HG02870 (cell line): ENCODE data around the gene CHRNE.
"Not testable (repeated sequence)": the region's sequence is repeated elsewhere in the genome, so short reads cannot be mapped to it uniquely, and the experiment has no call there.

Experiments
- ATAC-seq: cut with Tn5 transposase; IDR thresholded peaks from one replicate; pipeline ENCODE4 v1.9.1; 2021; ENCODE audit warnings: mild to moderate bottlenecking, moderate library complexity; ENCODE audit not compliant: unreplicated experiment

The CHRNE gene

DNA sequence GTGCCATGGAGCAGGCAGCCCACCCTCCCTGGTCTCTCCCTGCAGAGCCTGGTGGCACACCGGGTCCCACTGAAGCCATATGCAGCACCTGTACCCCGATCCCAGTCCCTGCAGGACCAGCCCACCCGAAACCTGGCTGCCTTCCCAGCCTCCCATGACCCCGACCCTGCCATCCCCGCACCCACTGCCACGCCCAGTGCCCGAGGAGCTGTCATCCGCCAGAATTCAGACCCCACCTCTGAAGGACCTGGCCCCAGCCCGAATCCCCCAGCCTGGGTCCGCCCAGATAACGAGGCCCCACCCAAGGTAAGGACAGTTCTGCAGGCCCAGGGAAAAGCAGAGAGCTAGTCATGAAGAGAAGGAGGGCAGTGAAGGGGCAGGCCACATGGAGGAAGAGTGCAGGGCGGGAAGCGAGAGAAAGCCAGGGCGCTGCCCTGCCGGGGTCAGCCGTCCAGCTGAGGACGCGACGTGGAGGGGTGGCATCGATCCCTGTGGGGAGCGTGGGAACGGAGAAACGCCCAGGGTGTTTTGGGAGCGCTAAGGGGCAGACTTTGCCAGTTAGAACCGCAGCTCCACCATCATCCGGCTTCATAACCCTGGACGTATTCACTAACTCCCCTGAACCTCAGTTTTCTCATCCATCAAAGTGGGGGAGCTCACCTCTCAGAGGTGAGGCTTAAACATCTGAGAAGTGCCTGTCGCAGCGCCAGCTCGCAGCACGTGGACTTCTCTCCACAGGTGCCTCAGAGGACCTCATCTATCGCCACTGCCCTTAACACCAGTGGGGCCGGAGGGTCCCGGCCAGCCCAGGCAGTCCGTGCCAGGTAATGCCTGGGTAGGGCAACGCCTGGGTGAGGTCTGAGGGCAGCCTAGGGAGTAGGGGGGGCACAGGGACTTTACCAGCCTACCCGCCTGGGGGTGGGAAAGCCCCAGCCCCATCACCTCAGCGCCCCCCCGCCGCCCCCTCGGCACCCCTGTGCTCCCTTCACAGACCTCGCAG is 11.2 kb downstream of the CHRNE start:
- no peak for ATAC-seq

DNA sequence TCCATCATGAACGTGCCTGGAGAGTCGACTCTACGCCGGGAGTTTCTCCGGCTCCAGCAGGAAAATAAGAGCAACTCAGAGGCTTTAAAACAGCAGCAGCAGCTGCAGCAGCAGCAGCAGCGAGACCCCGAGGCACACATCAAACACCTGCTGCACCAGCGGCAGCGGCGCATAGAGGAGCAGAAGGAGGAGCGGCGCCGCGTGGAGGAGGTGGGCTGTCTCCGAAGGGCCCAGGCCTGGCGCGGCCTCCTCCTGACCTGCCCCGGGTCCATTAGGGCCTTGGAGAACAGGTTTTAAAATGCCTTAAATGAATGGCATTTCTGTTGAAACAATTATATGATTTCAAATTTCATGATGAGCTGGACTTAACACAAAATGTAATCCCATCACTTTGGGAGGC is 15.3 kb downstream of the CHRNE start:
- no peak for ATAC-seq

DNA sequence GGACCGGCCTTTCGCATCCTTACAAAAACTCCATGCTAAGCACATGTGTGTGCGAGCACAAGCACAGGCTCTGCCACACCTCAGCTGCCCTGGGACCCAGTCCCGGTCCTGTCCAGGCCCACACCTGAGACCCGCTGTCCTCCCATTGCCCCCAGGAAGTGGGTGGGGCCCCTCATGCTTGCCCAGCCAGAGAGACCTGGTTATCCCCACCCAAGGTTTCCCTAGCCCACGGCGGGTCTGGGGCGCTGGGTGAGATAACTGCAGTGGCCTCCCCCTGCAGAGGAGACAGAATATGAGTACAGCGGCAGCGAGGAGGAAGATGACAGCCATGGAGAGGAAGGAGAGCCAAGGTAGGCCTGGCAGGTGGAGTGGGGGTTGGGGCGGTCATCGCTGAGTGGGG is 16.1 kb downstream of the CHRNE start:
- ATAC-seq = no peak

DNA sequence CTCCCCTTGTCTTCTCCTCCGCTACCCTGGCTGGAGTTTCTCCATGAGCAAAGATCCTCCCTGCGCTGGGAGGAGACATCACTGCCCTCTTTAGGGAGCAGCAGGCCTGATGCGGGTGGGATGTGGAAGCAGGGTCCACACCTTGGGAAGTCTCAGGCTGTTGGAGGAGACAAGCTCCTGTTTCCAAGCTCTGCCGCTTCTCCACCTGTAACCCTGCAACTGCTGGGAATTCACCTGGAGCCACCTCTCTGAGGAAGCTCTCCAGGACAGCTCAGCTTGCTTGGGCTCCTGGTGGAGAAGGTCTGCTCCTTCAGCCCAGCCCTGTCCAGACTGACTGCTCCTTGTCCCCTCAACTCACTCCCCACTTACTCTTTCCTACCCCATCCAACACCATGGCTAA is 18.4 kb downstream of the CHRNE start:
- no peak for ATAC-seq

DNA sequence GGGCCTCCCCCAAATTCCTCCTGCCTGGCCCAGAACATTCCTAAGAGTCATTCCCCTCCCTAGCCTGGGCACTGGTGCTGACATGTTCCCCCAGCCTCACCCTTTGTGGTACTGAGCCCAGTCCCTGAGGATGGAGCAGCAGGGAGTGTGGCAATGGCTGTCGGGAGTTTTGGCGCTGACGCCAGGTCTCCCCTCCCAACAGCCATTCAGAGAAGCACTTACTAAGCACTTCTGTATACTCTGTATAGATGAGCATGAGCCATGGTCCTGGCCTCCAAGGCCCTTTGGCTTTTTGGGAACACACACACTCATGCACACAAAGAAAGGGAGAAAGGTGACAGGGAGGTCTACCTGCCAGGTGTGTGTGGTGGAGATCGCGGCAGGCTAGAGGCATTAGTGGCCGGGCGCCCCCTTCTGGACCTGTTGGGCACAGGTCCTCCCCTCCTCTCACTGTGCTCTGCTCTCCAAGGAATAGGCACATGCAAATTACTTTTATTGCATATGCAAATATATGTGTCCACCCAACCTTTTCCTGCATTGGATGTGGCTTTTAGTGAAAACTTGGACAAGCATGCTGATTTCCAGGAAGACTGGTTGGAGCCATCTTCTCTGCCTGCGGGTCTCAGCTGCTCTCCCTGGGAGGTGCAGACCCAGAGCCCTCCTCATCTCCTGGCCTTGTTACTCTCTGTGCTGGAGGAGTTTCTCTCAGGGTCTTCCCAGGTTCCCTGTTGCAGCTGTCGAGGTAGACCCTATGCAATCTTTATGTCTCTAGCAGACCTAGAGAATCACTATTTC is 20.9 kb downstream of the CHRNE start:
- no peak for ATAC-seq

DNA sequence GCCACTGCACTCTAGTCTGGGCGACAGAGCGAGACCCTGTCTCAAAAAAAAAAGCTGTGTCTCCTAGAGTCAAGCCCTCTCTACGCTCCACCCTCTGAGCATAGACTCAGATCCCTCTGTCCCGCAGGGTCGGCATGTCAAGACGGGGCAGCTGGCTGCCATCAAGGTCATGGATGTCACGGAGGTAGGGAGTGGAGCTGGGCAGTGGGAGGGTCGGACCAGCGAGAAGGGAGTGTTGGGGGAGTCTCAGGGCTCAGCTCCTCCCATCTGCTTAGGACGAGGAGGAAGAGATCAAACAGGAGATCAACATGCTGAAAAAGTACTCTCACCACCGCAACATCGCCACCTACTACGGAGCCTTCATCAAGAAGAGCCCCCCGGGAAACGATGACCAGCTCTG is 22.0 kb downstream of the CHRNE start:
- ATAC-seq = no peak

DNA sequence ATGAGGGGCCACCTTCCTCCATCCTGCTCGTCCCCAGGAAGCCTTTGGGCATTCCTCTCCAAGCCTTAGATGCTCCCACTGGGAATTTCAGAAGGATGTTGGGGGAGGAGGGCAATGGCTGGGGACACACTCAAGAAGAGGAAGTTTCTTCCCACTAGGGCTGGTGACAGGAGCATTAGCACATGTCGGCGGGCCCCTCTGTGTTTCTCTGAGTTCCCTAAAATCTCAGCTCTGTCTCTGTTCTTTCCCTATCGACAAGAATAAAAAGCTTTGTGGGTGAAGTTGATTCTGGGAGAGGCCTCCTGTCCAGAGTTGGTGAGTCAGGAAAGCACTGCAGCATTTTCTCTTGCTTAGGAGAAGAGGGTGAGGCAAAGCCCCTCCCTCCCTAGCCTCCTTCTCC is 23.3 kb downstream of the CHRNE start:
- no peak for ATAC-seq

DNA sequence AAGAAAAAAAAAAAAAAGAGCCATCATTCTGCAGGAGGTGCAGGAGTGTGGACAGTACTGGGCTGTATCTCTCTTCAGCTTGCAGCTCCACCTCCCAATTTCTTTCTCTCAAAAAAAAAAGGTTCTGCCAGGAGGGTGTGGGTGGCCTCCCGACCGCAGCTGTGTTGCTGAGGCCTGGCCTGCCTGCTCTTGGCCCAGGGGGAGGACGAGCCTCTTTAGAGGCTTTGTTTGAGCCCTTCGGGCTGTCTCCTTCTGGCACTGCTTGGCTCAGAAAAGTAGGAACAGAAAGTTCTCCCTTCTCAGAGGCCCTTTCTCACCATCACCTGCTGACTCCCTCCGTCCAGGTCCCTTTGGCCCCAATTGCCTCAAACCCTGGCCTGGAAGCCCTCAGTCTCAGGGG is 25.8 kb downstream of the CHRNE start:
- ATAC-seq = no peak

DNA sequence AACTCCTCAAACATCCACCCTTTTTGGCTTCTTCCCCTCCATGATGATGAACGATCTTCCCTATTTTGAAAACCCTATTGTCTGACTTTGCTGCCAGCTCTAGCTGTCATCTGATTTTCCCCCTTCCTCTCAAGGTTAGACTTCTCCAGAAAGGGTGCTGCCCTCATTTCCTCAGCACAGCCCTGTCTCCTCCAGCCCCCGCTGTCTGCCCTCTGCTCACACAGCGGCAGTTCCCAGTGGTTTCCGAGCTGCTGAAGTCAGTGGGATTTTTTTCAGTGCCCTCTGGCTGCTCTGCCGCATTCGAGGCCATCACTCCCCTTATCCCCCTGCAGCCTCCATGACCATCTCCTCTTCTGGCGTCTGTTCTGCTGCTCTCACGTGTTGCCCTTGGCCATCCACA is 30.1 kb downstream of the CHRNE start:
- no peak for ATAC-seq

DNA sequence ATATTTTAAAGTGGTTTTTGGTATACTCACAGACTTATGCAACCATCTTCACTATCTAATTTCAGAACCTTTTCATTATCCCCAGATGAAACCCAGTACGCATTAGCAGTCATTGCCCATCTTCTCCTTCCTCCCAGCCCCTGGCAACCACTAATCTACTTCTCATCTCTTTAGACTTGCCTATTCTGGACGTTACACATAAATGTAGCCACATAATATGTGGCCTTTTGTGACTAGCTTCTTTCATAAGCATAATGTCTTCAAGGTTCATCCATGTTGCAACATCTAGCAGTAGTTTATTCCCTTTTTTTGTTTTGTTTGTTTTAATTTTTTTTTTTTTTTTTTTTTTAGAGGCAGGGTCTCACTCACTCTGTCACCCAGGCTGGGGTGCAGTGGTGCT is 32.0 kb downstream of the CHRNE start:
- ATAC-seq = no peak

DNA sequence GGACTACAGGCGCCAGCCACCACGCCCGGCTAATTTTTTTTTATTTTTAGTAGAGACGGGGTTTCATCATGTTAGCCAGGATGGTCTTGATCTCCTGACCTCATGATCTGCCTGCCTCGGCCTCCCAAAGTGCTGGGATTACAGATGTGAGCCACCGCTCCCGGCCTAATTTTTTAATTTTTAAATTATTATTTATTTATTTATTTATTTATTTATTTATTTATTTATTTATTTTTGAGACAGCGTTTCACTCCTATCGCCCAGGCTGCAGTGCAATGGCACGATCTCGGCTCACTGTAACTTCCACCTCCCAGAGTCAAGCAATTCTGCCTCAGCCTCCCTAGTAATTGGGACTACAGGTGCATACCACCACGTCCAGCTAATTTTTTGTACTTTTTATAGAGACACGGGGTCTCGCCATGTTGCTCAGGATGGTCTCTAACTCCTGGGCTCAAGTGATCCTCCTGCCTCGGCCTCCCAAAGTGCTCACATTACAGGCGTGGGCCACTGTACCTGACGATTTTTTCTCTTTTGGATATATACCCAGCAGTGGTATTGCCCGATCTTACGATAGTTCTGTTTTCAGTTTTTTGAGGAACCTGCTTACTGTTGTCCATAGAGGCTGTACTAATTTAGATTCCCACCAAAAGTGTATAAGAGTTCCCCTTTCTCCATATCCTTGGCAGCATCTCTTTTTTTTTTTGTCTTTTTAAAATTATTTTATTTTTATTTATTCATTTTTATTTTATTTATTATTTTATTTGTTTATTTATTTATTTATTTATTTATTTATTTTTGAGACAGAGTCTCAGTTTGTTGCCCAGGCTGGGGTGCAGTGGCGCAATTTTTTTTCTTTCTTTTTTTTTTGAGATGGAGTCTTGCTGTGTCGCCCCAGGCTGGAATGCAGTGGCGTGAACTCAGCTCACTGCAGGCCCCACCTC is 33.6 kb downstream of the CHRNE start:
- ATAC-seq = not testable (repeated sequence)

DNA sequence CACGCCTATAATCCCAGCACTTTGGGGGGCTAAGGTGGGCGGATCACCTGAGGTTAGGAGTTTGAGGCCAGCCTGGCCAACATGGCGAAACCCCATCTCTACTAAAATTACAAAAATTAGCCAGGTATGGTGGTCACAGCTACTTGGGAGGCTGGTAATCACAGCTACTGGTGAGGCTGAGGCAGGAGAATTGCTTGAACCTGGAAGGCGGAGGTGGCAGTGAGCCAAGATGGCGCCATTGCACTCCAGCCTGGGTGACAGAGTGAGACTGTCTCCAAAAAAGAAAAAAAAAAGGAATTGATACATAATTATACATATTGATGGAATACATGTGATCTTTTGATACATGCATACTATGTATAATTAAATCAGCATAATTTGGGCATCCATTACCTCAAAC is 35.4 kb downstream of the CHRNE start:
- not testable (repeated sequence) for ATAC-seq

DNA sequence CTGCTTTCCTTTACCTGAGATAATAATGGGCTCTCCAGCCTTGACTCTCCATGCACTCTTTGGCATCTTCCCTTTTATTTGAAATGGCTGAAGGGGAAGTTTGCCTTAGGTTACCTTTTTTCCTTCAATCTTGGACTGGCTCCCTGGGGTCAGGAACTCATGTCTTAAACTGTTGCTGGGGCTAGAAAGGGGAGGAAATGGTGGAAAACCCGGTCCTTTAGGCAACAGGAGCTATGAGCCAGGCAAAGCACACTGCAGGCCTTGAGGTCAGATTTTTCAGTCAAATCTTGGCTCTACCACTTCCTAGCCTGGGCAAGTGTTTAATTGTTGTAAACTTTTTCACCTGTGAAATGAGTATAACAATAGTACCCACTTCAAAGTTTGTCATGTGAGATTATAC is 39.6 kb downstream of the CHRNE start:
- ATAC-seq = no peak

DNA sequence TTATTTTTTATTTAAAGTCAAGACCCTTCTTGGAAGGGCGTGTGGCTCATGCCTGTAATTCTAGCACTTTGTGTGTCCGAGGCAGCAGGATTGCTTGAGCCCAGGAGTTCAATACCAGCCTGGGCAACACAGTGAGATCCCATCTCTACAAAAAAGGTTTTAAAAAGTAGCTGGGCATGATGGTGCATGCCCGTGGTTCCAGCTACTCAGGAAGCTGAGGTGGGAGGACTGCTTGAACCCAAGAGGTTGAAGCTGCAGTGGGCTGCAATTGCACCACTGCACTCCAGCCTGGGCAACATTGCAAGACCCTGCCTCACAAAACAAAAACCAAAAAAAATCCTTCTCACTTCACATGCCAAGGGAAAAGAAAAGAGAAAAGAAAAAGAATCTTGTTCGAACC is 40.2 kb downstream of the CHRNE start:
- no peak for ATAC-seq

DNA sequence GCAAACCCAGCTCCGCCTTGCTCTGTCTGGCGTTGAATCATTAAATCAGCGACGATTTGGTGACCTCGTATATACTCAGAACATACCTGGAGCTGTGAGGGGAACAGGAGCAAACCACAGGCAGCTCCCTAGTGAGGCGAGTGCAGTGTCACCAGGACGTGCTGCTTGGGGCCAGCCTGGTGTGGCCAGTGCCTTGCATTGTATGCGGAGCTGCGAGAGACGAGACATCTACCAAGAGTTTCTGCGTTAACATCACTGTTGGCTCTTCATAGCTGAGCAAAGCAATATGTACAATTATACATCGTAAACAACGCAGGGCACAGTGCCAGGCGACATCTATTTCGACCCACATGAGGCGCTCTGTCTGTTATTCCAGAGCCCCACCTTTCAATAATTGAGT is 41.8 kb downstream of the CHRNE start:
- no peak for ATAC-seq

DNA sequence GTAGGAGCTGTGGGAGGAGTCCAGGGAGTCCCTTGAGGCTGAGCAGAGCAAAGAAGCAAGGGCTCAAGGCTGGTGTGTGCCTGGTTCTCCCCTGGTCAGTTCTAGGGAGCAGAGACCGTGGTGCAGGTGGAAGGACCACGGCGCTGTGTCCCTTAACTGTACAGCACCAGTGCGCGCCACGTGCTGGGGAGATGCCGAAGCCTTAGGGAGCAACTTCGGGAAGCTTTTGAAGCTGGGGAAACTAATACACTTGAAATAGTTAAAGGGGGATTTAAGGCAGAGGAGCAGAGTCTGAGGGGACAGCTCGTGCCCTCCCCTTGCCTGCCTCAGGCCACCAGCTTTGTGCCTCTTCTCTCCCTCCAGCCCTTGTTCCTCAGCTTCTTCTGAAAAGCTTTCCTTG is 42.2 kb downstream of the CHRNE start:
- ATAC-seq = no peak

DNA sequence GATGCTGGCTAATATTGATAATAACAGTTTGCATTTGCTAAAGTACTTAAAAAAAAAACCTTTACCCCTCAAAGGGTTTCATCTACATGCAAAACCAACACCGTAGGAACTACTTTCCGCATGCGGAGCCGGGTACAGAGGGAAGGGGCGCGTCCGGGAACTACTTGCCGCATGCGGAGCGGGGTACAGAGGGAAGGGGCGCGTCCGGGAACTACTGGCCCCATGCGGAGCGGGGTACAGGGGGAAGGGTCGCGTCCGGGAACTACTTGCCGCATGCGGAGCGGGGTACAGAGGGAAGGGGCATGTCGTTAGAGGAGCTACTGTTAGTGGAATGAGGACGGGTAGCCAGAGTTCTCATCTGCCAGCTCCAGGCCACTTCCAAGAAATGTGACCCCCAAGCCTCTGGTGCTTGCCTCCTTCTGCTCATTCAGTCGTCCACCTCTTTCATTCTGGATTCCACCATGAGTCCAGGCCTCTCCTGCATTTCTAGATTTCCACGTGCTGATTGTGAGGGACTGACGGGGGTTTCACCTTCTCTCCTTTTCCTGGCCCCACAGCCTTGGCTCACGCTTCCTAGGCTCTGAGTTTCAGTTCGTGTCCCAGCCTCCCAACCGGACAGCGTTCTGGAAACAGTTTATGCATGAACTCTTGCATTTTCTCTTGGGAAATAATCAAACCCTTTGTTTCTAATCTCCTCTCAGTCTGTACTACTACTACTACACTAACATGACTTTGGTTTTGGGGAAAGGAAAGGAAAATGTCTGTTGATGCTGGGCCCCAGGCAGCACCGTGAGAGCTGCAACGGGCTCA is 42.9 kb downstream of the CHRNE start:
- no peak for ATAC-seq

DNA sequence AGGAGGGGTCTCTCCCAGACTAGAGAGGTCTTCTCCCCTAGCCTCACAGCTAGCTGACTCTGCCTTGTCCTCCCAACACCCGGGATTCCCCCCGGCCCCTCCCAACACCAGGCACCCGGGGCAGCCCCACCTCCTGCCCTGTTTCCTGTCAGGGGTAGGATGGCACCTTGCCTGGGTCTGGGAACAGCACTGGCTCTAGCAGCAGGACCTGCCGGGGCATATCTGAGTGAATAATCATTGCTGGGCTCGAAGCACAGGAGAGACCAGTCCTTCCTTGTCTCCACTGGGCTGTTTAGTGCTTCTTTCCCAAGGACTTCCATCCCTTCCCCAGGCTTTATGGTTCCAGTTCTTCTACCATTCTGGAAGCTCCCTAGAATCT is 44.0 kb downstream of the CHRNE start:
- ATAC-seq = no peak

DNA sequence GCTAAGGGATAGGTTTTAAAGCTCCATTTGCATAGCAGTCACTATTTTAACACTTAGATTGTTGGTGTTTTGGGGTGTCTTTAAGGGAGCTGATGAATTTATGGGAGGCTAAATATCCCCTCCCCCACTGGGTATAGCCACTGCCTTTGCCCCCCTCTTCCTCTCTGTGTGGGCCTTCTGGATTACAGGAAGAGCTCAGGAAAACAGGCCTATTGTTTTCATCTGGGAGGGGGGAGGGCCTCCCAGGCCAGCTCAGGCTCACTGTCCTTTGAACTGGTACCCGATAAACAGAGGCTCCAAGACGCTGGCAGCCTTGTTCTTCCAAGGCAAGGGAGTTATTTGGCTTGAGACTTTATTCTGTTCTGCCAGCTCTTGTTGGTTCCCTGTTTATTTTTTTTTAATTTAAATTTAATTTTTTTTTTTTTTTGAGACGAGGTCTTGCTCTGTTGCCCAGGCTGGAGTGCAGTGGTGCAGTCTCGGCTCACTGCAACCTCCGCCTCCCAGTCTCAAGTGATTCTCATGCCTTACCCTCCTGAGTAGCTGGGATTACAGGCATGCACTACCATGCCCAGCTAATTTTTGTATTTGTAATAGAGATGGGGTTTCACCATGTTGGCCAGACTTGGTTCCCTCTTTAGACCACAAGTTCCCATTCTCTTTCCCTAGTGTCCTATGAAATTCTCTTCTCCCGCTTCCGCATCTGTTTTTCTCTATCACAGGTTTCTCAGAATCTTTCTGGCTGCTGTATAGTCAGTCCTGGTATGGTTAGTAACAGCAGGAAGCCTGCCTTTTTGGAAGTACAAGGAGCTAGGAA is 44.6 kb downstream of the CHRNE start:
- no peak for ATAC-seq
